GM18505 (cell line): Measurements from ENCODE around the gene WWC1.
A peak's percentile ranks its signal among the peaks of the same experiment; 100 is the strongest.

Experiments
- ATAC-seq: cut with Tn5 transposase; IDR thresholded peaks from one replicate; pipeline ENCODE4 v1.9.1; 2021; ENCODE audit not compliant: unreplicated experiment
- POLR2A ChIP-seq: IDR thresholded peaks from 4 replicates; pipeline ENCODE4 v1.6.1; 2011; ENCODE audit warnings: borderline replicate concordance; ENCODE audit not compliant: insufficient read depth, insufficient read length; ENCODE audit errors: extremely low read depth

The WWC1 gene

GRCh38 chr5:168291342-168291963 lies at the start of gene WWC1:
Gene WWC1 (plus strand): TSS chr5:168291645. CDS start chr5:168292153, 508 bp downstream.
- ATAC-seq = peak; percentile 82
- peak; percentile 54 for TF ChIP-seq POLR2A

- no peak for TF ChIP-seq POLR2A
- no peak for ATAC-seq
Measured at GRCh38 chr5:168244838-168245559, 46.4 kb upstream of the WWC1 start.

GRCh38 chr5:168249923-168250322 lies 41.5 kb upstream of the WWC1 start:
- no peak for TF ChIP-seq POLR2A
- no peak for ATAC-seq

- TF ChIP-seq POLR2A = no peak
- no peak for ATAC-seq
Measured at GRCh38 chr5:168251259-168251658, 40.2 kb upstream of the WWC1 start.

- no peak for TF ChIP-seq POLR2A
- no peak for ATAC-seq
Measured at GRCh38 chr5:168254013-168254693, 37.3 kb upstream of the WWC1 start.

GRCh38 chr5:168260353-168261226 lies 30.9 kb upstream of the WWC1 start:
- no peak for TF ChIP-seq POLR2A
- ATAC-seq = no peak

- ATAC-seq = no peak
- TF ChIP-seq POLR2A = no peak
Measured at GRCh38 chr5:168261227-168261571, 30.2 kb upstream of the WWC1 start.

- no peak for ATAC-seq
- no peak for TF ChIP-seq POLR2A
Measured at GRCh38 chr5:168262042-168262743, 29.3 kb upstream of the WWC1 start.

- ATAC-seq = no peak
- TF ChIP-seq POLR2A = no peak
Measured at GRCh38 chr5:168263121-168263520, 28.3 kb upstream of the WWC1 start.

- no peak for ATAC-seq
- no peak for TF ChIP-seq POLR2A
Measured at GRCh38 chr5:168266016-168266415, 25.4 kb upstream of the WWC1 start.

- ATAC-seq = peak; percentile 88
- TF ChIP-seq POLR2A = no peak
Measured at GRCh38 chr5:168268949-168269936, 22.2 kb upstream of the WWC1 start.
